Hepatocyte (in vitro differentiated cells): ENCODE data around the gene WDR37. TPM values are rescaled to one million over a fixed set of nuclear protein-coding genes. Genes with fewer than 3 reads are reported as not detected.

Experiments used
- DNase-seq: peaks from one replicate; pipeline ENCODE4 v3.0.0-alpha.2; 2016; ENCODE audit warnings: low spot score
- H2AFZ ChIP-seq: fragments of 200-600 bp; sonication (generic); 2 replicates; pipeline ENCODE4 v1.6.0; 2016; ENCODE audit warnings: antibody characterized with exemption, mild to moderate bottlenecking
- H3K27ac ChIP-seq: fragments of 200-600 bp; sonication (generic); 2 replicates; pipeline ENCODE4 v1.5.1; 2016; ENCODE audit warnings: mild to moderate bottlenecking
- H3K27me3 ChIP-seq: fragments of 200-600 bp; sonication (generic); 2 replicates; pipeline ENCODE4 v1.6.1; 2016
- H3K36me3 ChIP-seq: fragments of 200-600 bp; sonication (generic); replicated peaks from 2 replicates; pipeline ENCODE4 v1.5.1; 2016; ENCODE audit warnings: low read depth; ENCODE audit not compliant: insufficient read depth
- H3K4me1 ChIP-seq: fragments of 200-600 bp; sonication (generic); 2 replicates; pipeline ENCODE4 v1.5.1; 2016; ENCODE audit warnings: mild to moderate bottlenecking, moderate library complexity; ENCODE audit not compliant: insufficient read depth
- H3K4me2 ChIP-seq: fragments of 200-600 bp; sonication (generic); 2 replicates; pipeline ENCODE4 v1.6.0; 2016
- H3K4me3 ChIP-seq: fragments of 200-600 bp; sonication (generic); 2 replicates; pipeline ENCODE4 v1.5.1; 2016; ENCODE audit warnings: mild to moderate bottlenecking
- H3K79me2 ChIP-seq: fragments of 200-600 bp; sonication (generic); 2 replicates; pipeline ENCODE4 v1.6.0; 2017; ENCODE audit warnings: mild to moderate bottlenecking
- H3K9me2 ChIP-seq: fragments of 200-600 bp; sonication (generic); replicated peaks from 2 replicates; pipeline ENCODE4 v1.6.0; 2017; ENCODE audit warnings: mild to moderate bottlenecking; ENCODE audit not compliant: insufficient read depth
- H3K9me3 ChIP-seq: fragments of 200-600 bp; sonication (generic); 2 replicates; pipeline ENCODE4 v1.5.1; 2016; ENCODE audit warnings: low read depth, mild to moderate bottlenecking
- H4K20me1 ChIP-seq: fragments of 200-600 bp; sonication (generic); 2 replicates; pipeline ENCODE4 v1.6.0; 2016; ENCODE audit warnings: mild to moderate bottlenecking; ENCODE audit not compliant: insufficient read depth, poor library complexity, severe bottlenecking
- CTCF ChIP-seq: fragments of 200-600 bp; sonication (generic); IDR thresholded peaks from 2 replicates; pipeline ENCODE4 v1.5.1; 2016; ENCODE audit warnings: antibody characterized with exemption, mild to moderate bottlenecking; ENCODE audit not compliant: poor library complexity
- EZH2 ChIP-seq: fragments of 200-600 bp; sonication (generic); IDR thresholded peaks from 2 replicates; pipeline ENCODE4 v1.6.1; 2016; ENCODE audit warnings: antibody characterized with exemption, mild to moderate bottlenecking, borderline replicate concordance
- EZH2phosphoT487 ChIP-seq: fragments of 200-600 bp; sonication (generic); IDR thresholded peaks from one replicate; pipeline ENCODE4 v1.6.1; 2018; ENCODE audit warnings: antibody characterized with exemption, mild to moderate bottlenecking, low read depth, moderate library complexity; ENCODE audit not compliant: unreplicated experiment, severe bottlenecking
- WGBS: methylation state at CpG from one replicate; pipeline ENCODE4 v1.1.6; 2016; ENCODE audit warnings: low lambda C conversion rate; ENCODE audit errors: missing lambda C conversion rate; 5-methylcytosine and 5-hydroxymethylcytosine counted together
- polyA plus RNA-seq: library from polyadenylated mRNA; unstranded; fragments of >200 nt; fragmentation: Nextera tagmentation; extraction: Ambion mirVana; gene quantifications from 2 replicates; pipeline ENCODE4 v1.2.1, GENCODE V29; 2016
- total RNA-seq: library from RNA; depleted of rRNA; stranded (reverse); fragments of >200 nt; gene quantifications from 2 replicates; pipeline ENCODE4 v1.2.3, GENCODE V29; 2014

The WDR37 gene
- total and polyA plus RNA-seq, 2 experiments from 2014 or later, result 8.6 to 12.3 TPM

DNA sequence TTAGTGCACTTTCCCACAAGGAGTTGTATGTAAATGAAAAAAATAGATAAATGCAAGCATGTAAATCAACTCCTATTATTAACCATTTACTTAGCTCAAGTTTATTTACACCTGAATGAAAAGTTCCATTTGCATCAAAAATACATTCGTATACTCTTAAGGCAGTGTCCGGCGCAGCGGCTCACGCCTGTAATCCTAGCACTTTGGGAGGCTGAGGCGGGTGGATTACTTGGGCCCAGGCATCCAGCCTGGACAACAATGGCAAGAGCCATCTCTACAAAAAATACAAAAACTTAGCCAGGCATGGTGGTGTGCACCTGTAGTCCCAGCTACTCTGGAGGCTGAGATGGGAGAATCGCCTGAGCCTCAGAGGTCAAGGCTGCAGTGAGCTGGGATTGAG, 26.3 kb upstream of the WDR37 start:
- H3K4me2 ChIP-seq, result no peak overlapping the region
- H3K9me2 ChIP-seq, result no peaks in the 10 kb centered on the region
- no peaks in the 10 kb centered on the region for H3K79me2 ChIP-seq
- H4K20me1 ChIP-seq, result no peaks in the 10 kb centered on the region
- no peaks in the 10 kb centered on the region for H3K4me1 ChIP-seq
- WGBS, result 98% methylated on average over 7 of the region's 7 CpGs
- no peaks in the 10 kb centered on the region for H3K36me3 ChIP-seq
- TF ChIP-seq CTCF (no peak), EZH2phosphoT487 (no peak), EZH2 (no peak)
- no peak for DNase-seq
- no peak overlapping the region for H2AFZ ChIP-seq
- no peaks in the 10 kb centered on the region for H3K9me3 ChIP-seq
- no peak overlapping the region for H3K27ac ChIP-seq
- H3K27me3 ChIP-seq, result no peaks in the 10 kb centered on the region
- H3K4me3 ChIP-seq, result no peak overlapping the region

DNA sequence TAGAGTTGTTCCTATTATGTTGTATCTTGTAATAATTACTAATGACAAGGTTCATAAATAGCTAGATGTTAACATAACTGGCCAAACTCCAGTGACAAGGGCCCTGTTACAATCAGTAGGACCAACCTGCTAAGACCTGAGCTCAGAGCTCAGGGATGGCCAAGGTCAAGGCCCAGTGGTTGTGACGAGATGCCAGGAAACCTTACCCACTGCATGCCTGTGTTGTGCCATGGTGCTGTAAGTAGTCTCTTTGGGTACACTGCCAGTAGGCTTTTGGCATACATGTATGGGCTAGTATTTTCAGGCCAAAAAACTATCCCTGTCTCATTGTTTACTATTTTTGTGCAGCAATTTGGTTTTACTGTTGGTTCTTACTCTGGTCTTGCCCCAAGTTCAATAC, 22.6 kb upstream of the WDR37 start:
- WGBS, result 95% methylated on average over 1 of the region's 1 CpG
- H3K9me2 ChIP-seq, result no peaks in the 10 kb centered on the region
- H2AFZ ChIP-seq, result no peak overlapping the region
- no peak overlapping the region for H3K4me3 ChIP-seq
- no peak overlapping the region for H3K4me2 ChIP-seq
- H3K27ac ChIP-seq, result no peak overlapping the region
- no peaks in the 10 kb centered on the region for H4K20me1 ChIP-seq
- H3K4me1 ChIP-seq, result peaks cover 3% of the 10 kb centered on the region
- H3K36me3 ChIP-seq, result no peaks in the 10 kb centered on the region
- H3K79me2 ChIP-seq, result no peaks in the 10 kb centered on the region
- no peak for TF ChIP-seq CTCF
- no peak for TF ChIP-seq EZH2
- TF ChIP-seq EZH2phosphoT487, result no peak
- no peaks in the 10 kb centered on the region for H3K9me3 ChIP-seq
- H3K27me3 ChIP-seq, result no peaks in the 10 kb centered on the region
- no peak for DNase-seq

DNA sequence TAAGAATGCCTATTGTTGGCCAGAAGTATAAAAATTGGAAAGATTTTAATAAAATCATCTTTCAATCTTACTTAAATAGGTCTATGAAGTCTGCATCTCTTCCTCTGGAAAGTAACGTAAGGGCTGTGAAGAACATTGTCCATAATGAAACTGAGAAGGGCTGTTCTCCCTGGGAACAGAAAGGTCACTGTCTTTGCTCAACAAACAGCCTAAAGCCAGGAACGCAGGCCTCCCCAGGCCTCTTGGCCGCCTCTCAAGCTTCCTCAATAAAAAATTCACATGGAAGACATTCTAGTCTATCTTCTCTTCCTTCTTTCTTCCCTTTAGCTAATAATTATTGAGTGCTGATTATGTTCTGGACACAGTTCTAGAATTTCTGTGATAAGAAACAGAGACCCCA, 21.4 kb upstream of the WDR37 start:
- Histone ChIP-seq H2AFZ (no peak overlapping the region), H3K36me3 (no peaks in the 10 kb centered on the region), H3K27ac (peak overlapping the region; percentile 48), H3K4me2 (no peak overlapping the region), H4K20me1 (no peaks in the 10 kb centered on the region), H3K27me3 (no peaks in the 10 kb centered on the region), H3K4me1 (peaks cover 3% of the 10 kb centered on the region), H3K79me2 (no peaks in the 10 kb centered on the region), H3K4me3 (no peak overlapping the region), H3K9me2 (no peaks in the 10 kb centered on the region), H3K9me3 (no peaks in the 10 kb centered on the region)
- 72% methylated on average over 3 of the region's 3 CpGs for WGBS
- TF ChIP-seq CTCF (no peak), EZH2 (no peak), EZH2phosphoT487 (no peak)
- no peak for DNase-seq

- Histone ChIP-seq H3K9me3 (no peaks in the 10 kb centered on the region), H3K4me1 (peaks cover 3% of the 10 kb centered on the region), H3K9me2 (no peaks in the 10 kb centered on the region), H3K36me3 (no peaks in the 10 kb centered on the region), H3K27ac (peak overlapping the region; percentile 50), H3K4me2 (no peak overlapping the region), H3K79me2 (no peaks in the 10 kb centered on the region), H3K4me3 (no peak overlapping the region), H2AFZ (no peak overlapping the region), H3K27me3 (no peaks in the 10 kb centered on the region), H4K20me1 (peaks cover 2% of the 10 kb centered on the region)
- DNase-seq, result no peak
- WGBS, result 81% methylated on average over 6 of the region's 6 CpGs
- TF ChIP-seq CTCF (no peak), EZH2 (no peak), EZH2phosphoT487 (no peak)
Measured at GRCh38 chr10:1035201-1035600, 21.0 kb upstream of the WDR37 start.
